ENCODE measurements around the gene MACROD1. TPM values are rescaled to one million over a fixed set of nuclear protein-coding genes. Genes with fewer than 3 reads are reported as not detected.

MACROD1 gene
- total RNA-seq, 1 donor from 2014 or later: 26.5 TPM

- TF ChIP-seq CTCF (IDR thresholded peaks at IDR 0.05): no peak
- Histone ChIP-seq H3K36me3 (no peaks in the 10 kb centered on the region), H3K27ac (no peak overlapping the region), H3K4me3 (no peak overlapping the region), H3K4me1 (peaks cover 0 to 3% of the 10 kb centered on the region in 2 donors), H3K27me3 (no peaks in the 10 kb centered on the region), H3K9me3 (no peaks in the 10 kb centered on the region)
- intact Hi-C loops (cut with DNase I): no loop called here
- DNase-seq (ENCODE audit: low spot score in 2 of 2): no peak
Measured at GRCh38 chr11:64118876-64119665, 46.8 kb downstream of the MACROD1 start.

GRCh38 chr11:64117763-64118459, 48.0 kb downstream of the MACROD1 start:
- H3K36me3 ChIP-seq: no peaks in the 10 kb centered on the region
- no peak overlapping the region for H3K4me3 ChIP-seq
- H3K27ac ChIP-seq: no peak overlapping the region
- no peak for DNase-seq (ENCODE audit: low spot score in 2 of 2)
- no peaks in the 10 kb centered on the region for H3K9me3 ChIP-seq
- peaks cover 0 to 1% of the 10 kb centered on the region in 2 donors for H3K4me1 ChIP-seq
- intact Hi-C loops (cut with DNase I): no loop called here
- no peaks in the 10 kb centered on the region for H3K27me3 ChIP-seq
- TF ChIP-seq CTCF (IDR thresholded peaks at IDR 0.05): no peak

- H3K36me3 ChIP-seq: no peaks in the 10 kb centered on the region
- DNase-seq (ENCODE audit: low spot score in 2 of 2): no peak
- no peak overlapping the region for H3K4me3 ChIP-seq
- no peaks in the 10 kb centered on the region for H3K4me1 ChIP-seq
- intact Hi-C loops (cut with DNase I): no loop called here
- TF ChIP-seq CTCF (IDR thresholded peaks at IDR 0.05): no peak
- no peak overlapping the region for H3K27ac ChIP-seq
- H3K27me3 ChIP-seq: no peaks in the 10 kb centered on the region
- H3K9me3 ChIP-seq: no peaks in the 10 kb centered on the region
Measured at GRCh38 chr11:64115531-64116522, 50.1 kb downstream of the MACROD1 start.

GRCh38 chr11:64114231-64114630, 51.7 kb downstream of the MACROD1 start:
- no peaks in the 10 kb centered on the region for H3K4me1 ChIP-seq
- H3K36me3 ChIP-seq: no peaks in the 10 kb centered on the region
- H3K27me3 ChIP-seq: no peaks in the 10 kb centered on the region
- no peak overlapping the region for H3K4me3 ChIP-seq
- DNase-seq (ENCODE audit: low spot score in 2 of 2): no peak
- intact Hi-C loops (cut with DNase I): no loop called here
- no peak overlapping the region for H3K27ac ChIP-seq
- no peak for TF ChIP-seq CTCF (IDR thresholded peaks at IDR 0.05)
- no peaks in the 10 kb centered on the region for H3K9me3 ChIP-seq

GRCh38 chr11:64113462-64113780, 52.5 kb downstream of the MACROD1 start:
- intact Hi-C loops (cut with DNase I): no loop called here

More at GRCh38 chr11:64113462-64113780, 52.5 kb downstream of the MACROD1 start:
- Histone ChIP-seq H3K4me1 (no peaks in the 10 kb centered on the region), H3K36me3 (no peaks in the 10 kb centered on the region), H3K4me3 (no peak overlapping the region), H3K27ac (no peak overlapping the region), H3K27me3 (no peaks in the 10 kb centered on the region), H3K9me3 (no peaks in the 10 kb centered on the region)
- TF ChIP-seq CTCF (IDR thresholded peaks at IDR 0.05): no peak
- no peak for DNase-seq (ENCODE audit: low spot score in 2 of 2)

Data from ascending aorta (tissue), 2 donors.